Inferior parietal cortex (tissue), 1 donor: ENCODE measurements around the gene PARVA.

Experiments
- DNase-seq: peaks from one replicate; pipeline ENCODE4 v3.0.0-alpha.2; 2016; ENCODE audit errors: extremely low spot score

The PARVA gene

GRCh38 chr11:12456651-12457579 lies 79.5 kb downstream of the PARVA start:
- DNase-seq: no peak

DNA sequence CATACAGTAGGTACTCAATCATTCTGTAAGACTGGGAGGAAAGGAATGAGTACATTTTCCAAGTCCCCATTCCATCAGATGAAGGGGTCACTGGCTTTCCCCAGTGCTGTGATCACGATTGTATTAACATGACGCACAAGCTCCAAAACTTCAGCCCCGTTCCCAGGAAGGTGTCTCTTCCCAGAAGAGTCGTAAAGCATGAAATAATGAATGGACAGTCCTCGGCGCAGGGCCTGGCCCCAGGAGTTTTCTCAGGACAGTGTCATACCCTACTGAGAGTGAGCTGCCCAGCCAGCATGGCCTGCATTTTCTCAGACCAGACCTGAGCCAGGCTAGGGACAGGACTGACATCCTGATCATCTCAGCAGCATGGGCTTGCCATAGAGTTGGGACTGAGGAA lies 80.7 kb downstream of the PARVA start:
- no peak for DNase-seq

- no peak for DNase-seq
Measured at GRCh38 chr11:12459374-12459773, 82.0 kb downstream of the PARVA start.

GRCh38 chr11:12459865-12460444 lies 82.6 kb downstream of the PARVA start:
- peak; percentile 45 for DNase-seq

- no peak for DNase-seq
Measured at GRCh38 chr11:12460466-12460865, 83.1 kb downstream of the PARVA start.

- no peak for DNase-seq
Measured at GRCh38 chr11:12461516-12461915, 84.1 kb downstream of the PARVA start.

- DNase-seq: no peak
Measured at GRCh38 chr11:12464303-12464702, 86.9 kb downstream of the PARVA start.

GRCh38 chr11:12465332-12465731 lies 88.0 kb downstream of the PARVA start:
- DNase-seq: no peak

- no peak for DNase-seq
Measured at GRCh38 chr11:12467610-12468009, 90.2 kb downstream of the PARVA start.

DNA sequence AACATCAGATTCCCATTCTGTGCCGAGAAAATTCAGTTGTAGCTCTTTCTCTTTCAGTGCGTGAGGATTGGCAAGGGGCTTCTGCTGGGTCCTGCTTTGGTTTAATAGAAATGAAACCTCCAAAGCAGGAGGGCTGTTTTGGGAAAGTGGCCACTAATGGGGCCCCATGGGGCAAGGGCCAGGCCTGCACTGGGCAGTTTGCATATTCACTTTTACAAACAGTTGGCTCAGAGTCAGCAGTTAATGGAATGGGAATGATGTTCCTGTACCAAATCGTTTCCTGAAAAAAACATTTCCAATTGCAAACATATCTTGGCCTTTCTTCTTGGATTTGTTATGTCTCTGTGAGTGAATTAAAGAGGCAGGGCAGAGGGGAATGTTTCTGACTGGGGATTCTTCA lies 92.1 kb downstream of the PARVA start:
- no peak for DNase-seq

DNA sequence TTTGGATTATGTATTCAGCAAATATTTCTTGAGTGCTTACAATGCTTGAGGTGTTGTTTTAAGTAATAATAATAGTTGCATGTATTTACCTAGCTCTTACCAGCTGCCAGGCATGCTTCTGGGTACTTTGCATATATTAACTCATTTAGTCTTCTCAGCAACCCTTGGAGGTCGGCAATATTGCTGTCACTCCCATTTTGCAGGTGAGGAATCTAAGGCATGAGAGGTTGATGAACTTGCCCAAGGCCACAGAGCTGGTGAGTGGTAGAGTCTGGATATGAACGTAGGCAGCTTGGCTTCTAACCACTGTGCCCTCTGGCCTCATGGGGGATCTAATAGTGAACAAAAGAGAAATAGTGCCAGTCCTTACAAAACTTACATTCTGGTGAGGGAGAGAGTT lies 92.9 kb downstream of the PARVA start:
- no peak for DNase-seq

- no peak for DNase-seq
Measured at GRCh38 chr11:12472401-12473005, 95.1 kb downstream of the PARVA start.

GRCh38 chr11:12473381-12473780 lies 96.0 kb downstream of the PARVA start:
- DNase-seq: no peak

GRCh38 chr11:12474871-12475270 lies 97.5 kb downstream of the PARVA start:
- no peak for DNase-seq

- DNase-seq: no peak
Measured at GRCh38 chr11:12478743-12479142, 101.4 kb downstream of the PARVA start.

- no peak for DNase-seq
Measured at GRCh38 chr11:12480401-12480800, 103.0 kb downstream of the PARVA start.

DNA sequence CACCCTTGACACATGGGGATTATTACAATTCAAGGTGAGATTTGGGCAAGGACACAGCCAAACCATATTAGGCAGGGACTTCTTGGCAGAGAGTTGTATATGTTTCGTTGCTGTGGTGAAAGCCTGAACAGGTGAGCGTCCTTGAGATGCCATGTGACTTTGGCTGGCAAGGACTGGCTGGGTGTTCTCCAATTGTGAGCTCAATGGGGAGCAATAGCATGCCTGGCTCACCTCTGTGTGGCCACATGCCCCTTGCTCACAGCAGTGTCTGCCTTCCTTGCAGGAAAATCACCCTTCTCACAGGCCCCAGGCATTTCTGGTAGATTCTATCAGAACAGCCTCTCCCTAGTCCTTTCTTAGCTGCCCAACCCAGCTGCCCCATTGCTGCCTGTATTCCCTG lies 105.5 kb downstream of the PARVA start:
- DNase-seq: no peak

- DNase-seq: no peak
Measured at GRCh38 chr11:12483604-12484003, 106.2 kb downstream of the PARVA start.

DNA sequence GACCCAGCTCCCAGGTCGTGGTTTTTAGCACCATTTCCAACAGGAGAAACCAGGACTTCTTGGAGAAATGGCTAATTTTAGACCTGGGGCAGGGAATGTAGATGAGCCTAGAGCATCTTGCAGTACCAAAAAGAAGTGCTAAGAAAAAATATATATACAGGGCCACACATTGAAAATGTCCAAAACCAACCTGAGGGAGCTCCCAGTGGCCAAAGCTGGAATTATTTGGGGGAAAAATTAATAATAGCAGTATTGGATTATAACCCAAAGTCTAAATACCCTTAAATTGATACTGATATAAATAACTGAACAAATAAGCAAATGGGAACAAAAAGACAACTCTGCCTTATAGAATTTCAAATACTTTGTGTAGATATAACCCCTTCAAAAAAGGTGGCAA lies 108.0 kb downstream of the PARVA start:
- DNase-seq: no peak

GRCh38 chr11:12489246-12489772 lies 111.9 kb downstream of the PARVA start:
- DNase-seq: no peak

DNA sequence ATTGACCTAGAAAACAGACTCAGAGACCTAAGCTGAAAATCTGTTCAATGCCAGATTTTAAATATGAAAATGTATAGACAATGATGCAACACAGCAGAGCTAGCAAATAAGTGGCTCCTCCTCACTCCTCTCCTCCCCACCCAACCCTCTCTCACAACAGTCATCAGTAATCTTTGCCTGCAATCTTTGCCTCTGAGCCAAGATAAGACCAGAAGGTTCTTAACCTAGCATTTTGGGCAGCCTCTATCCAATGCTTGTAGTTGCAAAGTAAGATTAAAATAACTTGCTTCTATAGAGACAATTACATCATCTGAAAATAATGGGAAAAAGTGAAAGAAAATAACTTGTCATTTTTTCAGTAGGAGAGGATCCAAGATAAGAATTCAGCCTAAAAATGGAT lies 117.3 kb downstream of the PARVA start:
- no peak for DNase-seq

GRCh38 chr11:12496181-12497025 lies 119.0 kb downstream of the PARVA start:
- no peak for DNase-seq
